A549 (cell line): ENCODE measurements around the gene CD96. TPM values are rescaled to one million over a fixed set of nuclear protein-coding genes. Genes with fewer than 3 reads are reported as not detected.
A peak's percentile ranks its signal among the peaks of the same experiment; 100 is the strongest.

Source experiments
- ATAC-seq, 2 experiments: fragments of 200-7000 bp in 1 of 2; fragments of >200 bp in 1 of 2; cut with Nextera tagmentation in 1 of 2; cut with Tn5 transposase in 1 of 2; 3 replicates each; pipeline versions ENCODE4 v1.8.0 to v1.9.1; 2018 to 2020; ENCODE audit warnings: mild to moderate bottlenecking in 1 of 2, moderate library complexity in 1 of 2
- CTCF ChIA-PET: fragments of 300-600 bp; sonication (Branson Sonifier 250); formaldehyde crosslinking; extraction: SDS; loops from one replicate; lab custom pipeline; 2021; ENCODE audit warnings: antibody characterized with exemption, inconsistent platforms; lab: Yijun Ruan, JAX
- POLR2A ChIA-PET: fragments of 350-600 bp; formaldehyde crosslinking; extraction: SDS; loops from one replicate; lab custom pipeline; 2021; ENCODE audit warnings: antibody characterized with exemption, inconsistent platforms; lab: Yijun Ruan, JAX
- DNase-seq, 2 experiments: peaks; one replicate each; pipeline versions ENCODE4 v3.0.0 to v3.0.0-alpha.2; 2011 to 2016; ENCODE audit warnings: low read depth in 1 of 2, low spot score in 1 of 2
- FAIRE-seq: peaks from 2 replicates; lab custom pipeline; 2011; peaks lifted over from hg19 to GRCh38; lab: Jason Lieb, UNC
- H3K27ac ChIP-seq, 2 experiments: fragments of >200 bp; sonication (Bioruptor Twin); formaldehyde crosslinking; 3 replicates each; pipeline ENCODE4 v1.5.1; 2016 to 2017
- H3K4me1 ChIP-seq: fragments of >200 bp; sonication (Bioruptor Twin); formaldehyde crosslinking; 3 replicates; pipeline ENCODE4 v1.6.1; 2016
- H3K4me2 ChIP-seq: fragments of >200 bp; sonication (Bioruptor Twin); formaldehyde crosslinking; 3 replicates; pipeline ENCODE4 v1.6.1; 2016
- H3K4me3 ChIP-seq: fragments of >200 bp; sonication (Bioruptor Twin); formaldehyde crosslinking; 3 replicates; pipeline ENCODE4 v1.5.1; 2016
- H3K9me3 ChIP-seq: fragments of >200 bp; sonication (Bioruptor Twin); formaldehyde crosslinking; 3 replicates; pipeline ENCODE4 v1.6.1; 2016
- BHLHE40 ChIP-seq: IDR thresholded peaks from 2 replicates; pipeline ENCODE4 v1.6.1; 2012; ENCODE audit warnings: low read depth, low read length, inconsistent platforms
- CBX2 ChIP-seq: fragments of 200-600 bp; sonication (generic); IDR thresholded peaks from 2 replicates; pipeline ENCODE4 v1.6.1; 2016; ENCODE audit warnings: low read depth, mild to moderate bottlenecking, borderline replicate concordance
- CHD2 ChIP-seq: fragments of 150-350 bp; IDR thresholded peaks from 2 replicates; pipeline ENCODE4 v1.6.1; 2014; ENCODE audit warnings: low read length; ENCODE audit not compliant: partially characterized antibody
- EHF ChIP-seq: fragments of 250-450 bp; sonication (Bioruptor Pico); IDR thresholded peaks from 2 replicates; pipeline ENCODE4 v1.5.0; 2020; ENCODE audit warnings: mild to moderate bottlenecking
- ESRRA ChIP-seq: fragments of 150-350 bp; IDR thresholded peaks from 2 replicates; pipeline ENCODE4 v1.6.1; 2014; ENCODE audit warnings: mild to moderate bottlenecking, low read length, borderline replicate concordance
- FOXS1 ChIP-seq: fragments of 250-450 bp; sonication (Bioruptor Pico); IDR thresholded peaks from 2 replicates; pipeline ENCODE4 v1.5.0; 2020; ENCODE audit warnings: mild to moderate bottlenecking, moderate library complexity
- GATA3 ChIP-seq: IDR thresholded peaks from 2 replicates; pipeline ENCODE4 v1.6.1; 2012; ENCODE audit warnings: borderline replicate concordance
- HMGXB4 ChIP-seq: fragments of 250-450 bp; sonication (Bioruptor Pico); IDR thresholded peaks from 2 replicates; pipeline ENCODE4 v1.5.0; 2021; ENCODE audit warnings: mild to moderate bottlenecking, moderate library complexity, borderline replicate concordance
- HOXA7 ChIP-seq: fragments of 250-450 bp; sonication (Bioruptor Pico); IDR thresholded peaks from 2 replicates; pipeline ENCODE4 v1.5.0; 2020; ENCODE audit warnings: mild to moderate bottlenecking, moderate library complexity
- HOXB13 ChIP-seq: fragments of 250-450 bp; sonication (Bioruptor Pico); IDR thresholded peaks from 2 replicates; pipeline ENCODE4 v1.5.0; 2020; ENCODE audit warnings: low read depth, mild to moderate bottlenecking, moderate library complexity
- JUN ChIP-seq, 2 experiments: fragments of >200 bp; sonication (Bioruptor Twin); formaldehyde crosslinking; IDR thresholded peaks; 2 replicates in 1 of 2; 3 replicates in 1 of 2; pipeline ENCODE4 v1.6.1; 2016 to 2017
- JUNB ChIP-seq: fragments of >200 bp; sonication (Bioruptor Twin); formaldehyde crosslinking; IDR thresholded peaks from 2 replicates; pipeline ENCODE4 v1.6.1; 2016
- KDM5A ChIP-seq: fragments of 200-600 bp; sonication (generic); IDR thresholded peaks from 2 replicates; pipeline ENCODE4 v1.6.1; 2016; ENCODE audit warnings: antibody characterized with exemption, mild to moderate bottlenecking
- MAFK ChIP-seq: fragments of 450-650 bp; IDR thresholded peaks from 2 replicates; pipeline ENCODE4 v1.6.1; 2014; ENCODE audit not compliant: partially characterized antibody
- MAX ChIP-seq: IDR thresholded peaks from 2 replicates; pipeline ENCODE4 v1.6.1; 2012
- NFE2L2 ChIP-seq: fragments of 150-350 bp; conservative IDR thresholded peaks from 2 replicates; pipeline ENCODE4 v1.6.1; 2014; ENCODE audit warnings: low read length
- NPAS2 ChIP-seq: fragments of 250-450 bp; sonication (Bioruptor Pico); IDR thresholded peaks from 2 replicates; pipeline ENCODE4 v1.8.0; 2022; ENCODE audit warnings: mild to moderate bottlenecking, moderate library complexity, borderline replicate concordance
- POLR2A ChIP-seq: IDR thresholded peaks from 2 replicates; pipeline ENCODE4 v1.6.1; 2012; ENCODE audit warnings: mild to moderate bottlenecking, low read length
- REST ChIP-seq: fragments of 200-600 bp; sonication (generic); IDR thresholded peaks from 2 replicates; pipeline ENCODE4 v1.6.1; 2016; ENCODE audit warnings: antibody characterized with exemption, mild to moderate bottlenecking, moderate library complexity
- RFX5 ChIP-seq: fragments of 450-650 bp; IDR thresholded peaks from 2 replicates; pipeline ENCODE4 v1.7.1; 2014; ENCODE audit warnings: antibody characterized with exemption, mild to moderate bottlenecking, moderate library complexity
- RNF2 ChIP-seq: fragments of 200-600 bp; sonication (generic); IDR thresholded peaks from 2 replicates; pipeline ENCODE4 v1.6.1; 2016; ENCODE audit warnings: low read depth, mild to moderate bottlenecking, antibody characterized with exemption, moderate library complexity, borderline replicate concordance
- SREBF2 ChIP-seq: fragments of 450-650 bp; IDR thresholded peaks from 2 replicates; pipeline ENCODE4 v1.6.1; 2014; ENCODE audit warnings: mild to moderate bottlenecking, moderate library complexity
- TP53 ChIP-seq: fragments of 250-450 bp; sonication (Bioruptor Pico); IDR thresholded peaks from 2 replicates; pipeline ENCODE4 v1.5.0; 2021; ENCODE audit warnings: mild to moderate bottlenecking, moderate library complexity
- ZFP36 ChIP-seq: fragments of 450-650 bp; IDR thresholded peaks from 2 replicates; pipeline ENCODE4 v1.6.1; 2014; ENCODE audit warnings: borderline replicate concordance; ENCODE audit not compliant: partially characterized antibody
- polyA plus RNA-seq, 4 experiments: library from polyadenylated mRNA; depleted of rRNA in 3 of 4; stranded (reverse); fragments of >200 nt; fragmentation: RNase III in 1 of 4; extraction: RNeasy Plus Mini Kit Qiagen cat#74134 plus additional on column Dnase treatment in 1 of 4; gene quantifications; 2 replicates in 3 of 4; 3 replicates in 1 of 4; pipeline ENCODE4 v1.2.3, GENCODE V29; 2011 to 2017
- TF ChIP-seq, protein P1 (sequence below): fragments of 250-450 bp; sonication (Bioruptor Pico); IDR thresholded peaks from 2 replicates; pipeline ENCODE4 v1.5.0; 2020; ENCODE audit warnings: low read depth, mild to moderate bottlenecking, moderate library complexity

CD96 gene
- polyA plus RNA-seq, 2 of the 4 experiments (the other 2 are of a cell fraction) = not detected

GRCh38 chr3:111585217-111585616 is 43.2 kb downstream of the CD96 start (continued):
- TF ChIP-seq HMGXB4 = no peak
- TF ChIP-seq RNF2 = no peak
- no peak for TF ChIP-seq TP53 (CRISPR knock-in tag)
- peak in 1 of 2 experiments; percentile 47; a peak in 1 of 5 replicates for TF ChIP-seq JUN (IDR thresholded peaks at IDR 0.05)
- TF ChIP-seq JUNB = peak; percentile 58; the same call in 1 of the 2 replicates
- TF ChIP-seq NPAS2 (CRISPR knock-in tag) = no peak
- no peak for TF ChIP-seq MAX
- no peak for TF ChIP-seq KDM5A
- TF ChIP-seq ESRRA = no peak
- TF ChIP-seq, protein P1, sequence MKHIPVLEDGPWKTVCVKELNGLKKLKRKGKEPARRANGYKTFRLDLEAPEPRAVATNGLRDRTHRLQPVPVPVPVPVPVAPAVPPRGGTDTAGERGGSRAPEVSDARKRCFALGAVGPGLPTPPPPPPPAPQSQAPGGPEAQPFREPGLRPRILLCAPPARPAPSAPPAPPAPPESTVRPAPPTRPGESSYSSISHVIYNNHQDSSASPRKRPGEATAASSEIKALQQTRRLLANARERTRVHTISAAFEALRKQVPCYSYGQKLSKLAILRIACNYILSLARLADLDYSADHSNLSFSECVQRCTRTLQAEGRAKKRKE = no peak
- peak; percentile 34; the same call in 1 of the 2 replicates for TF ChIP-seq GATA3
- no peak for TF ChIP-seq EHF
- TF ChIP-seq, all 56 proteins: peak for 6

- peaks cover 90% of the 10 kb centered on the region for H3K4me1 ChIP-seq
- DNase-seq (no peak), ATAC-seq (no peak), FAIRE-seq (no peak)
- peak overlapping the region; percentile 46 to 79 for H3K27ac ChIP-seq
- TF ChIP-seq CHD2 (no peak), HOXA7 (CRISPR knock-in tag) (no peak), JUNB (no peak), NFE2L2 (no peak), SREBF2 (no peak), REST (no peak), MAFK (no peak), RFX5 (no peak), BHLHE40 (no peak), ESRRA (no peak), FOXS1 (CRISPR knock-in tag) (no peak), POLR2A (no peak), ZFP36 (no peak), CBX2 (no peak), HOXB13 (no peak)
- no peak overlapping the region for H3K4me2 ChIP-seq
- peaks cover 10% of the 10 kb centered on the region; the same call in 2 of the 3 replicates for H3K9me3 ChIP-seq
- no peak overlapping the region for H3K4me3 ChIP-seq
- POLR2A ChIA-PET = no interaction called here
- CTCF ChIA-PET = interaction anchor here (0.6 to 3.3 kb wide), 4 partner anchors 10 to 78 kb away, joined by 3 to 14 read pairs (median 8); no protein-coding TSS in a partner anchor
Observed at GRCh38 chr3:111588527-111588926, 46.5 kb downstream of the CD96 start.
